ENCODE measurements around the gene RYR3.

RYR3 gene

DNA sequence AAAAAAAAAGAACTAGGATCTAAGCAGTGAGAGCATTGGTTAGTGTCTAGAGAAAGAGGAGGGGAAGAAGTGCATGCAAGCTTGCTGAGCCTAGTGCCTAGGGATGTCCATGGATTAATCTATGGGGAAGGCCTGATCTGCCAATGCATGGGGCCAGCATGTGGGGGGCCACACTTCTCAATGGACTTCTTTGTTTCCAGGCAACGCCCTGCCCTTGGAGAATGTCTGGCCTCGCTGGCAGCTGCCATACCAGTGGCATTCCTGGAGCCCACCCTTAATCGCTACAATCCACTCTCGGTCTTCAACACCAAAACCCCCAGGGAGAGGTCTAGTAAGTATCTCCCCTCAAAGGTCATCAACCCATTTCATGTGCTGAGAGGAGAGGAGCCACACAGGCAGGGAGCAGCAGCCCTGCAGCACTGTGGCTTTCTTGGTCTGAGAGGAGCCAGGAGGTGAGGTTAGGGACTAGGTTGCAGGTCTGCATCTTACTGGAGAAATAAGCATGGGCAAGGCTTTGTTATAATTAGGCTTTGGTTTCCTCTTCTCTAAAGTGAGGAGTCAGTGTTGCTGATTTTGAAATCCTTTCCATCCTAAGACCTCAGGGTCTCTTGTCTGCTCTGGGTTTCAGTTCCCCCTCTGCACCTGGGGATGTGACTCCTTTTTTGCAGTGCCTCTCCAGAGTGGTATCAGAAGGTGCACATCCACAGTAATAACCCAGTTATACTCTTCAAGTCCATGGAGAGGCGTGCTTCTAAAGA, 469.4 kb downstream of the RYR3 start:
- Histone ChIP-seq H3K4me1 (ENCODE audit: control insufficient read depth, insufficient read depth, low read length) (no peaks in the 10 kb centered on the region), H3K4me3 (ENCODE audit: low read length) (no peak overlapping the region), H3K36me3 (ENCODE audit: control insufficient read depth, insufficient read depth, low read length) (no peaks in the 10 kb centered on the region), H3K9ac (ENCODE audit: low read length) (no peak overlapping the region), H3K9me3 (ENCODE audit: control insufficient read depth, low read length) (no peaks in the 10 kb centered on the region), H3K27me3 (ENCODE audit: control insufficient read depth, insufficient read depth, low read length) (no peaks in the 10 kb centered on the region)

GRCh38 chr15:33782966-33783365, 472.2 kb downstream of the RYR3 start:
- Histone ChIP-seq H3K36me3 (ENCODE audit: control insufficient read depth, insufficient read depth, low read length) (no peaks in the 10 kb centered on the region), H3K4me3 (ENCODE audit: low read length) (no peak overlapping the region), H3K4me1 (ENCODE audit: control insufficient read depth, insufficient read depth, low read length) (no peaks in the 10 kb centered on the region), H3K27me3 (ENCODE audit: control insufficient read depth, insufficient read depth, low read length) (no peaks in the 10 kb centered on the region), H3K9ac (ENCODE audit: low read length) (no peak overlapping the region), H3K9me3 (ENCODE audit: control insufficient read depth, low read length) (no peaks in the 10 kb centered on the region)

DNA sequence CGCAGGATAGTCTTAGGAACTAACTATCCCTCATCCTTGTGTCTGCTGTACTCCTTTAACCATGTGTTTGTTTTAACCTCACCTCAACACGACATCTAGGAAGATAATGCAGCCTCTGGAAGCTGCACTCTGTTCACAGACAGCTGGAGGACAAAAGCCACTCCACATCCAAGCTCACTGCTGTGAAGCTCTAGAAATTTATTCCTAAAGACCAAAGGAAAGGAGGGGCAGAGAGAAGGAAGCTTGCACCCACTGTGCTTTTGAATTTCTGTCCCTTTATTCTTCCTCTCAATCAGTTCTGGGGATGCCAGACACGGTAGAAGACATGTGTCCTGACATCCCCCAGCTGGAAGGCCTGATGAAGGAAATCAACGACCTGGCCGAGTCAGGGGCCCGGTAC, 474.6 kb downstream of the RYR3 start:
- no peaks in the 10 kb centered on the region for H3K9me3 ChIP-seq (ENCODE audit: control insufficient read depth, low read length)
- H3K4me3 ChIP-seq (ENCODE audit: low read length), result no peak overlapping the region
- H3K9ac ChIP-seq (ENCODE audit: low read length), result no peak overlapping the region
- H3K4me1 ChIP-seq (ENCODE audit: control insufficient read depth, insufficient read depth, low read length), result no peaks in the 10 kb centered on the region
- no peaks in the 10 kb centered on the region for H3K27me3 ChIP-seq (ENCODE audit: control insufficient read depth, insufficient read depth, low read length)
- no peaks in the 10 kb centered on the region for H3K36me3 ChIP-seq (ENCODE audit: control insufficient read depth, insufficient read depth, low read length)

DNA sequence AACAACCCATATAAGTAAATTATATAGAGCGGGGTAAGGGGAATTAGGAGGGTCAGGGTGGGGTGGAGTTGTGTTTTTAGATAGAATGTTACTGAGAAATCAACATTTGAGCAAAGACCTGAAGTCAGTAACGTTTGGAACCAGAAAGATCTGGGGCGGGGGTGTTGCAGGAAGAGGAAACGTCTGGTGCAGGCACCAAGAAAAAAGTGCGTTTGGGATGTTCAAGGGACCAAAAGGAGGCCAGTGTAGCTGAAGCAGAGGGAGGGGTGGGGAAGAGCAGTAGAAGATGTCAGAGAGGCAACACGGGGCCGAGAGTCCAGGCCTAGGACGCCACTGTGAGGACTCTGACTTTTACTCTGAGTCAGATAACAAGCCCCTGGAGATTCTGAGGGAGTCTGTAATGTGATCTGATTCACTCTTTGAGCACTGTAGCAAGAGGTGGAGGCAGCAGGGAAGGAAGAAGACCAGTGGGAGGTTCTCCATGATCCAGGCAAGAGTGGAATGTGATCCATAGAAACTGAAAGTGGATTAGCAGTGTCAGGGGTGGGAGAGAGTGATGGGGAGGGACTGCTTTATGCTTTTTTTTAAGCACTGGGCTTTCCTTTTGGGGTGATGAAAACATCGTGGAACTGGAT, 478.3 kb downstream of the RYR3 start:
- Histone ChIP-seq H3K4me3 (ENCODE audit: low read length) (no peak overlapping the region), H3K27me3 (ENCODE audit: control insufficient read depth, insufficient read depth, low read length) (no peaks in the 10 kb centered on the region), H3K36me3 (ENCODE audit: control insufficient read depth, insufficient read depth, low read length) (no peaks in the 10 kb centered on the region), H3K9me3 (ENCODE audit: control insufficient read depth, low read length) (no peaks in the 10 kb centered on the region), H3K9ac (ENCODE audit: low read length) (no peak overlapping the region), H3K4me1 (ENCODE audit: control insufficient read depth, insufficient read depth, low read length) (no peaks in the 10 kb centered on the region)

GRCh38 chr15:33794453-33794852, 483.7 kb downstream of the RYR3 start:
- Histone ChIP-seq H3K27me3 (ENCODE audit: control insufficient read depth, insufficient read depth, low read length) (no peaks in the 10 kb centered on the region), H3K9me3 (ENCODE audit: control insufficient read depth, low read length) (no peaks in the 10 kb centered on the region)

GRCh38 chr15:33795070-33795469, 484.3 kb downstream of the RYR3 start:
- H3K4me1 ChIP-seq (ENCODE audit: control insufficient read depth, insufficient read depth, low read length), result no peaks in the 10 kb centered on the region
- H3K27me3 ChIP-seq (ENCODE audit: control insufficient read depth, insufficient read depth, low read length), result no peaks in the 10 kb centered on the region
- no peaks in the 10 kb centered on the region for H3K36me3 ChIP-seq (ENCODE audit: control insufficient read depth, insufficient read depth, low read length)
- H3K9me3 ChIP-seq (ENCODE audit: control insufficient read depth, low read length), result no peaks in the 10 kb centered on the region
- H3K4me3 ChIP-seq (ENCODE audit: low read length), result no peak overlapping the region
- no peak overlapping the region for H3K9ac ChIP-seq (ENCODE audit: low read length)

More at GRCh38 chr15:33794453-33794852, 483.7 kb downstream of the RYR3 start:
- Histone ChIP-seq H3K4me1 (ENCODE audit: control insufficient read depth, insufficient read depth, low read length) (no peaks in the 10 kb centered on the region), H3K9ac (ENCODE audit: low read length) (no peak overlapping the region), H3K4me3 (ENCODE audit: low read length) (no peak overlapping the region), H3K36me3 (ENCODE audit: control insufficient read depth, insufficient read depth, low read length) (no peaks in the 10 kb centered on the region)

DNA sequence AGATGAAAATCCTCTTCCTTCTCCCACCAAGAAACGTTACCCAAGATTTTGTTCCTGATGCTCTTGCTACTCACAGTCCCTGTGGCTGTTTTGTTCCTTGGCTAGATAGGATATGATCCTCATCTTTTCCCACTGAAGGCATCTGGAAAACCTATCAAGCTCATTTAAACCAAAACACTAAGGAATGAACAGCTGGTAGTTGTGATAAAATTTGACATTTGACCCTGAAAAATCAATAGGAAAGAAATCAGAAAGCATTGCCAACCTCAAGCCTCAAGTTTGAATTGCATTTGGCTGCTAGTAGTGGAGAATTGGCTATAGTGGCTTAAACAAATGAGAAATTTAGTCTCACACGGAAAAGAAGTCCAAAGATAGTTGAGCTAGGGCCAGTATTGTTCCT, 486.9 kb downstream of the RYR3 start:
- H3K9me3 ChIP-seq (ENCODE audit: control insufficient read depth, low read length), result no peaks in the 10 kb centered on the region
- H3K36me3 ChIP-seq (ENCODE audit: control insufficient read depth, insufficient read depth, low read length), result no peaks in the 10 kb centered on the region
- H3K27me3 ChIP-seq (ENCODE audit: control insufficient read depth, insufficient read depth, low read length), result no peaks in the 10 kb centered on the region
- H3K4me3 ChIP-seq (ENCODE audit: low read length), result no peak overlapping the region
- H3K4me1 ChIP-seq (ENCODE audit: control insufficient read depth, insufficient read depth, low read length), result no peaks in the 10 kb centered on the region
- no peak overlapping the region for H3K9ac ChIP-seq (ENCODE audit: low read length)

GRCh38 chr15:33801954-33802353, 491.2 kb downstream of the RYR3 start:
- no peak overlapping the region for H3K4me3 ChIP-seq (ENCODE audit: low read length)
- no peak overlapping the region for H3K9ac ChIP-seq (ENCODE audit: low read length)
- no peaks in the 10 kb centered on the region for H3K4me1 ChIP-seq (ENCODE audit: control insufficient read depth, insufficient read depth, low read length)
- no peaks in the 10 kb centered on the region for H3K27me3 ChIP-seq (ENCODE audit: control insufficient read depth, insufficient read depth, low read length)
- no peaks in the 10 kb centered on the region for H3K9me3 ChIP-seq (ENCODE audit: control insufficient read depth, low read length)
- H3K36me3 ChIP-seq (ENCODE audit: control insufficient read depth, insufficient read depth, low read length), result no peaks in the 10 kb centered on the region

DNA sequence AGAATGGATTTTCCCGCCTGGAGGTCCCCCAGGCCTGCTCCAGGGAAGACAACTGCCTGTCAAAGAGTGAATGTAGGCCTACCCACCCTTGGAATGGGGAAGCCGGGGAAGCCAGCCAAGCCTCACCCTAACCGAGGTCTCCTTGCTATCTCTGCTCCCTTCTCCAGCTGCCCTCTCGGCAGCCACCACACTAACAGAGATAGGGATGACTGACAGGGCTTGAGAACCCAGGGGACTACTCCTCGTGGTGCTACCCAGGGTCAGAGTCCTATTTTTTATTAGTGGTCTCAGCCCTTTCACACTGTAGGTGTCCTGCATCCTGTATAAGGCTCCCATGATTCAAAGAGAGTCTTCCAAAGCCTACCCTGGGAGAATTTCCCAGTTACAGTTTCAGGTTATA, 496.9 kb downstream of the RYR3 start:
- no peaks in the 10 kb centered on the region for H3K27me3 ChIP-seq (ENCODE audit: control insufficient read depth, insufficient read depth, low read length)
- H3K9ac ChIP-seq (ENCODE audit: low read length), result no peak overlapping the region
- H3K4me3 ChIP-seq (ENCODE audit: low read length), result no peak overlapping the region
- H3K9me3 ChIP-seq (ENCODE audit: control insufficient read depth, low read length), result no peaks in the 10 kb centered on the region
- H3K36me3 ChIP-seq (ENCODE audit: control insufficient read depth, insufficient read depth, low read length), result no peaks in the 10 kb centered on the region
- H3K4me1 ChIP-seq (ENCODE audit: control insufficient read depth, insufficient read depth, low read length), result no peaks in the 10 kb centered on the region

GRCh38 chr15:33808720-33809457, 498.1 kb downstream of the RYR3 start:
- Histone ChIP-seq H3K4me3 (ENCODE audit: low read length) (no peak overlapping the region), H3K9me3 (ENCODE audit: control insufficient read depth, low read length) (no peaks in the 10 kb centered on the region), H3K27me3 (ENCODE audit: control insufficient read depth, insufficient read depth, low read length) (no peaks in the 10 kb centered on the region), H3K4me1 (ENCODE audit: control insufficient read depth, insufficient read depth, low read length) (no peaks in the 10 kb centered on the region), H3K9ac (ENCODE audit: low read length) (no peak overlapping the region), H3K36me3 (ENCODE audit: control insufficient read depth, insufficient read depth, low read length) (no peaks in the 10 kb centered on the region)

- no peaks in the 10 kb centered on the region for H3K36me3 ChIP-seq (ENCODE audit: control insufficient read depth, insufficient read depth, low read length)
- H3K9me3 ChIP-seq (ENCODE audit: control insufficient read depth, low read length), result no peaks in the 10 kb centered on the region
- H3K4me1 ChIP-seq (ENCODE audit: control insufficient read depth, insufficient read depth, low read length), result no peaks in the 10 kb centered on the region
- H3K9ac ChIP-seq (ENCODE audit: low read length), result no peak overlapping the region
- H3K27me3 ChIP-seq (ENCODE audit: control insufficient read depth, insufficient read depth, low read length), result no peaks in the 10 kb centered on the region
- H3K4me3 ChIP-seq (ENCODE audit: low read length), result no peak overlapping the region
These were observed 499.4 kb downstream of the RYR3 start for GRCh38 chr15:33810073-33810595.

DNA sequence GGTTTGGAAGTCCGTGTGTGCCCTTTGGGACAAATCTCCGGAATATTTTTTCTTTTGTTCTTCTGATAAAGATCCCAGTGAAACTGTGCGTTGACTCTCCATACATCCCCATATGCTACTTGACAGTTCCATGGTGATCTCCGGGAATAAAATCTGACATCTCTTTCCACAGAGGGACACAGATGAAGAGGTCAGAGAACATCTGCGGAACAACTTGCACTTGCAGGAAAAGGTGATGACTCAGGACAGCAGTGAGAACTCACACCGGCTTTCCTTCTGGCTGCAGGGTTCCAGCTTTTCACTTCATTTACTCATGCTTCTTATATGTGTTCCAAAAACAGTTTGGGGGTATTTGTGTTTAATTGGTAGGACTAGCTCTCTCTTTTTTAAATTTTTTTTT, 500.0 kb downstream of the RYR3 start:
- H3K36me3 ChIP-seq (ENCODE audit: control insufficient read depth, insufficient read depth, low read length), result no peaks in the 10 kb centered on the region
- no peak overlapping the region for H3K9ac ChIP-seq (ENCODE audit: low read length)
- H3K4me3 ChIP-seq (ENCODE audit: low read length), result no peak overlapping the region
- no peaks in the 10 kb centered on the region for H3K9me3 ChIP-seq (ENCODE audit: control insufficient read depth, low read length)
- no peaks in the 10 kb centered on the region for H3K4me1 ChIP-seq (ENCODE audit: control insufficient read depth, insufficient read depth, low read length)
- H3K27me3 ChIP-seq (ENCODE audit: control insufficient read depth, insufficient read depth, low read length), result no peaks in the 10 kb centered on the region
